BE2C (cell line): ENCODE data around the gene CSTF2.

Experiments used
- DNase-seq: peaks from one replicate; pipeline ENCODE4 v3.0.0-alpha.2; 2020
- H3K27me3 ChIP-seq: fragments of 250-450 bp; sonication (Bioruptor Pico); 2 replicates; pipeline ENCODE4 v1.5.1; 2020; ENCODE audit warnings: mild to moderate bottlenecking
- H3K36me3 ChIP-seq: fragments of 250-450 bp; sonication (Bioruptor Pico); 2 replicates; pipeline ENCODE4 v1.5.1; 2020; ENCODE audit warnings: mild to moderate bottlenecking
- H3K4me1 ChIP-seq: fragments of 250-450 bp; sonication (Bioruptor Pico); 2 replicates; pipeline ENCODE4 v1.5.1; 2020
- H3K4me3 ChIP-seq: 2 replicates; pipeline ENCODE4 v1.5.1; 2011; ENCODE audit warnings: low read depth, low read length
- H3K9me3 ChIP-seq: fragments of 250-450 bp; sonication (Bioruptor Pico); 2 replicates; pipeline ENCODE4 v1.5.1; 2020
- CTCF ChIP-seq: IDR thresholded peaks from 2 replicates; pipeline ENCODE4 v1.5.1; 2012; ENCODE audit warnings: mild to moderate bottlenecking, low read depth, low read length

Gene CSTF2

GRCh38 chrX:100831219-100831946 lies 11.2 kb downstream of the CSTF2 start:
- Histone ChIP-seq H3K4me3 (no peak overlapping the region), H3K36me3 (no peaks in the 10 kb centered on the region; the same call in none of the 2 replicates), H3K27me3 (no peaks in the 10 kb centered on the region), H3K4me1 (no peaks in the 10 kb centered on the region), H3K9me3 (no peaks in the 10 kb centered on the region)
- TF ChIP-seq CTCF: no peak
- DNase-seq: no peak

GRCh38 chrX:100850317-100850716 lies 30.1 kb downstream of the CSTF2 start:
- H3K4me3 ChIP-seq: no peak overlapping the region
- H3K36me3 ChIP-seq: no peaks in the 10 kb centered on the region
- no peak for DNase-seq
- no peak for TF ChIP-seq CTCF
- H3K27me3 ChIP-seq: no peaks in the 10 kb centered on the region
- H3K9me3 ChIP-seq: no peaks in the 10 kb centered on the region
- H3K4me1 ChIP-seq: no peaks in the 10 kb centered on the region

- Histone ChIP-seq H3K9me3 (no peaks in the 10 kb centered on the region), H3K4me3 (no peak overlapping the region), H3K36me3 (no peaks in the 10 kb centered on the region), H3K27me3 (no peaks in the 10 kb centered on the region), H3K4me1 (no peaks in the 10 kb centered on the region)
- TF ChIP-seq CTCF: no peak
- DNase-seq: no peak
These were observed 32.6 kb downstream of the CSTF2 start for GRCh38 chrX:100852810-100853209.

GRCh38 chrX:100863326-100863864 lies 43.2 kb downstream of the CSTF2 start:
- Histone ChIP-seq H3K4me1 (no peaks in the 10 kb centered on the region), H3K36me3 (no peaks in the 10 kb centered on the region), H3K9me3 (no peaks in the 10 kb centered on the region), H3K4me3 (no peak overlapping the region), H3K27me3 (no peaks in the 10 kb centered on the region)
- DNase-seq: no peak
- no peak for TF ChIP-seq CTCF

GRCh38 chrX:100864657-100865391 lies 44.6 kb downstream of the CSTF2 start:
- no peak for DNase-seq
- Histone ChIP-seq H3K4me3 (no peak overlapping the region), H3K36me3 (no peaks in the 10 kb centered on the region), H3K27me3 (no peaks in the 10 kb centered on the region), H3K4me1 (no peaks in the 10 kb centered on the region), H3K9me3 (no peaks in the 10 kb centered on the region)
- no peak for TF ChIP-seq CTCF

GRCh38 chrX:100868273-100868672 lies 48.1 kb downstream of the CSTF2 start:
- Histone ChIP-seq H3K4me1 (no peaks in the 10 kb centered on the region), H3K36me3 (no peaks in the 10 kb centered on the region), H3K27me3 (no peaks in the 10 kb centered on the region), H3K4me3 (no peak overlapping the region), H3K9me3 (no peaks in the 10 kb centered on the region)
- TF ChIP-seq CTCF: no peak
- no peak for DNase-seq
